ENCODE data around the gene PTPRD.
A peak's percentile ranks its signal among the peaks of the same experiment; 100 is the strongest.
"Not testable (repeated sequence)": the region's sequence is repeated elsewhere in the genome, so short reads cannot be mapped to it uniquely, and the experiment has no call there.

PTPRD gene

GRCh38 chr9:9426454-9426853 lies 1186.3 kb downstream of the PTPRD start:
- not testable (repeated sequence) for DNase-seq

- no peak for DNase-seq
Observed at GRCh38 chr9:9412241-9412640, 1200.6 kb downstream of the PTPRD start.

GRCh38 chr9:9410736-9411135 lies 1202.1 kb downstream of the PTPRD start:
- DNase-seq = no peak

GRCh38 chr9:9399982-9400381 lies 1212.8 kb downstream of the PTPRD start:
- DNase-seq = no peak

GRCh38 chr9:9396518-9396917 lies 1216.3 kb downstream of the PTPRD start:
- DNase-seq = no peak

GRCh38 chr9:9395539-9395938 lies 1217.3 kb downstream of the PTPRD start:
- no peak for DNase-seq

- no peak for DNase-seq
Observed at GRCh38 chr9:9392755-9393154, 1220.0 kb downstream of the PTPRD start.

- no peak for DNase-seq
Observed at GRCh38 chr9:9389904-9390303, 1222.9 kb downstream of the PTPRD start.

- DNase-seq = no peak
Observed at GRCh38 chr9:9387511-9388115, 1225.2 kb downstream of the PTPRD start.

- DNase-seq = no peak
Observed at GRCh38 chr9:9362332-9362731, 1250.5 kb downstream of the PTPRD start.

- DNase-seq = peak; percentile 3
Observed at GRCh38 chr9:9352877-9353481, 1259.8 kb downstream of the PTPRD start.

- DNase-seq = no peak
Observed at GRCh38 chr9:9341203-9341602, 1271.6 kb downstream of the PTPRD start.

- DNase-seq = no peak
Observed at GRCh38 chr9:9337129-9337528, 1275.7 kb downstream of the PTPRD start.

- no peak for DNase-seq
Observed at GRCh38 chr9:9326749-9327148, 1286.1 kb downstream of the PTPRD start.

- DNase-seq = no peak
Observed at GRCh38 chr9:9319007-9319406, 1293.8 kb downstream of the PTPRD start.

GRCh38 chr9:9310743-9311142 lies 1302.1 kb downstream of the PTPRD start:
- DNase-seq = not testable (repeated sequence)

GRCh38 chr9:9305600-9305999 lies 1307.2 kb downstream of the PTPRD start:
- DNase-seq = no peak

- DNase-seq = no peak
Observed at GRCh38 chr9:9299134-9299533, 1313.7 kb downstream of the PTPRD start.

GRCh38 chr9:9286001-9286400 lies 1326.8 kb downstream of the PTPRD start:
- no peak for DNase-seq

- no peak for DNase-seq
Observed at GRCh38 chr9:9284201-9284600, 1328.6 kb downstream of the PTPRD start.

- DNase-seq = no peak
Observed at GRCh38 chr9:9283159-9283986, 1329.4 kb downstream of the PTPRD start.

GRCh38 chr9:9275601-9276000 lies 1337.2 kb downstream of the PTPRD start:
- DNase-seq = no peak

- DNase-seq = no peak
Observed at GRCh38 chr9:9257999-9258498, 1354.8 kb downstream of the PTPRD start.

- no peak for DNase-seq
Observed at GRCh38 chr9:9246726-9247125, 1366.1 kb downstream of the PTPRD start.

Data from inflammatory macrophage treated with lipopolysaccharide for 4 hours (primary cell).